ENCODE data around the gene CREM.
"Not testable (repeated sequence)": the region's sequence is repeated elsewhere in the genome, so short reads cannot be mapped to it uniquely, and the experiment has no call there.

CREM gene

GRCh38 chr10:35126530-35127288, at the start of gene CREM:
TSS of gene CREM (plus strand) at chr10:35126846. CDS start at chr10:35137836, 10,990 bp downstream.
- DNase-seq: peak; percentile 89

DNA sequence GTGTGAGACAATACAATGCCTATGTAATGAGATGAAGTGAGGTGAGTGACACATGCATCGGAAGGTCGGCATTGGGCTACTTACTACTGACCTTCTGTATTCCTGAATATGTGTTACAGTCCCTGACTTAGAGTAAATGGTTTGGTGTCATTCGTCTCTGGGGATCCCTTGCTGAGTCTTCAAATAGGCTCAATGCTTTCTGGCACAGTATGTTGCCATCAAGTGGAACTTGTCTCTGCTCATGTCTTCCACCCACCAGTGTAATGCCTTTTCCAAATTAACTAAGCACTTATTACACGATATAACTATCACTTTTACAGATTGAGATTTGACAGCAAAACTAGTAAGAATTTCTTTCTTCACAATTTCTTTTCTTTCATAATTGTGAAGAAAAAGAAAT, 47.4 kb upstream of the CREM start:
- no peak for DNase-seq

DNA sequence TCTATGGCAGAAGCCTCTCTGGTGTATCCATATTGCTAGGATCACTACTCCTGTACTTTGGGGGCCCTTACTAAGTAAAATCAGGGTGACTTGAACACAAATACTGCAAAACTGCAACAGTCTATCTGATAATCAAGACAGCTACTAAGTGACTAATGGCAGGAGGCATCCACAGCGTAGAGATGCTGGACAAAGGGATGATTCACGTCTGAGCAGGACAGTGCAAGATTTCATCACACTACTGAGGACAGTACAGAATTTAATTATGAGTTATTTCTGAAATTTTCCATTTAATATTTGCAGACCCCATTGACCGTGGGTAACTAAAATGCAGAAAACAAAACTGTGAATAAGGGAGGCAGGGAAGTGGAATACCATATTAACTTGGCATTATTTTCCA, 46.9 kb upstream of the CREM start:
- no peak for DNase-seq

DNA sequence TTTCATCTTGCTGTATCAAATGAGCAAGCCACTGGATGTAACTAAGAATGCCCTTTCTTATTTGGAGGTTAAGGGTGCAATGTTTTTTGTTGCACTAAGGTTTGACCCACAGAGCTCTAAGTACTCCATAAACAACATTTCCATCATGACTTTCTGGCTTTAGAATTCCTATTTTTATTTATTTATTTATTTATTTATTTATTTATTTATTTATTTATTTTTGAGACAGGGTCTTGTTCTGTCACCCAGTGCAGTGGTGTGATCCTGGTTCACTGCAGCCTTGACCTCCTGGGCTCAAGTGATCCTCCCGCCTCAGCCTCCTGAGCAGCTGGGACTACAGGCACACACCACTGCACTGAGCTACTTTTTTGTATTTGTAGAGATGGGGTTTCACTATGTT, 46.4 kb upstream of the CREM start:
- DNase-seq: not testable (repeated sequence)

- DNase-seq: no peak
Observed at GRCh38 chr10:35083242-35083641, 43.4 kb upstream of the CREM start.

GRCh38 chr10:35089611-35090161, 37.0 kb upstream of the CREM start:
- DNase-seq: no peak

- peak; percentile 87 for DNase-seq
Observed at GRCh38 chr10:35090162-35090954, 36.3 kb upstream of the CREM start, which contains the start of gene CUL2. TSS of gene CUL2 (minus strand) at chr10:35090341. CDS start at chr10:35071317, 19,024 bp downstream.

- DNase-seq: no peak
Observed at GRCh38 chr10:35091994-35092790, 34.5 kb upstream of the CREM start.

GRCh38 chr10:35092851-35093250, 33.8 kb upstream of the CREM start:
- no peak for DNase-seq

- DNase-seq: no peak
Observed at GRCh38 chr10:35096312-35096711, 30.3 kb upstream of the CREM start.

GRCh38 chr10:35097510-35097909, 29.1 kb upstream of the CREM start:
- no peak for DNase-seq

DNA sequence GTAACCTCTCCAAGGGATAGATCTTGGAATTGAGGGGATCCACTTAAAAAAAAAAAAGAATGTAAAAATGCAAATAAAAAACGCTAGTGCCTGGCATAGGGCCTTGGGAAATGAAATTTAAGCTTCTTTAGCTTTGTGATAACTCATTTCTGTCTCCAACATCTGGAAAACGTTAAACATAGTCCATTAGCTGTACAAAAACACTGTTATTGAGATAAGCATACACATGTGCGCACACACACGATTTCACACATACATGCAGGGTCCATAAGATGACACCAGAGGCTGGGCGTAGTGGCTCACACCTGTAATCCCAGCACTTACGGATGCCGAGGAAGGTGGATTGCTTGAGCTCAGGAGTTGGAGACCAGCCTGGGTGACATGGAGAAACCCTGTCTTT, 22.8 kb upstream of the CREM start:
- no peak for DNase-seq

DNA sequence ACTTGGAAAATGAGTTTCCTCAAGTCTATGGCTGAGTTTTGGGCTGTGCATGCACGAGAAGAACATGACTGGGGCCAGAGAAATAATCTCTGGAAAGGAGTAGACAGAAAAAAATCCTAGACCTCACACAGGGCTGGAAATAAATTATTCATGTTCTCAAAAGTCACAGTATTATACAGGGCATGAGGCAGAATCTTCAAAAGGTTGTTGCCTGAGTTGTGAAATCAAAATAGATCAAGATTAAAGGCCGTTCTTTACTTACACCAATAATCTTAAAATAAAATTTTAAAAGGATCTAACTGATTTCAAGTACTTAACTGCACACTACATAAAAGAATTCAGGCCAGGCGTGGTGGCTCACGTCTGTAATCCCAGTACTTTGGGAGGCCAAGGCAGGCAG, 14.1 kb upstream of the CREM start:
- DNase-seq: no peak

GRCh38 chr10:35119378-35119777, 7.3 kb upstream of the CREM start:
- no peak for DNase-seq

GRCh38 chr10:35124540-35124939, 2.1 kb upstream of the CREM start:
- no peak for DNase-seq

GRCh38 chr10:35126062-35126529, 550 bp upstream of the CREM start:
- DNase-seq: no peak

GRCh38 chr10:35127289-35127891, 744 bp downstream of the CREM start:
- DNase-seq: no peak

GRCh38 chr10:35129185-35129674, 2.6 kb downstream of the CREM start:
- DNase-seq: no peak

DNA sequence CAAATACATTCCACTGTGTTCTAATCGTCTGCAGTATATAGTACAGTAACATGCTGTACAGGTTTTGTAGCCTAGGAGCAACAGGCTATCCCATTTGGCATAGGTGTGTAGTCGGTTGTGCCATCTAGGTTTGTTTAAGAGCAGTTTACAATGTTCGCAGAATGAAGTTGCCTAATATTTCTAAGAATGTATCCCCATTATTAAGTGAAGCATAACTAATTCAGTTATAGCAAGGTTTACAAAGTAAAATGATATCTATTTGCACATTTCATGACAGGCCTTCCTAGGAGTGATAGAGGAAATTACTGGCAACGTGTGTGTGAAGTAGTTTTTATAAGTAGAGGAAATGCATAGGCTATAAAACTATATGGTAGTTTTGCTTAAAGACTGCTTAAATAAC, 4.0 kb downstream of the CREM start:
- no peak for DNase-seq

- no peak for DNase-seq
Observed at GRCh38 chr10:35132727-35133126, 6.1 kb downstream of the CREM start.

DNA sequence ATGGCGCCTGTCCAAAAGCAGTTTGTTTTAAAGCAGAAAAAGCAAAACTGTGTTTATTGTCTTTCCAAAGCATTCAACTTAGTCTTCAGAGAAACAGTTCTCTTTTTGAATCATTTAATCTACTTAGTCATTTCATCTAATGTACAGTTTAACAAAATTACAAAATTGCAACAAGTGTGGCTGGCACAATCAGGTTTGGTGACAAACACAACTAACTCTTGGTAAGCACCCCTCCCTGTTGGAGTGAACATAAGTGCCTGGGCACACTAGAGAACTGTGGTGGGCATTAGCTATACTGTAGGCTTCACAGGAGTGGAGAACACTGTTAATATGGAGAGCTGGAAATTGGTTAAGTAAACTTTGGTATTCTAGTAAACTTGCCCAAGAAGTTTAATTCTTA, 6.9 kb downstream of the CREM start:
- no peak for DNase-seq

DNA sequence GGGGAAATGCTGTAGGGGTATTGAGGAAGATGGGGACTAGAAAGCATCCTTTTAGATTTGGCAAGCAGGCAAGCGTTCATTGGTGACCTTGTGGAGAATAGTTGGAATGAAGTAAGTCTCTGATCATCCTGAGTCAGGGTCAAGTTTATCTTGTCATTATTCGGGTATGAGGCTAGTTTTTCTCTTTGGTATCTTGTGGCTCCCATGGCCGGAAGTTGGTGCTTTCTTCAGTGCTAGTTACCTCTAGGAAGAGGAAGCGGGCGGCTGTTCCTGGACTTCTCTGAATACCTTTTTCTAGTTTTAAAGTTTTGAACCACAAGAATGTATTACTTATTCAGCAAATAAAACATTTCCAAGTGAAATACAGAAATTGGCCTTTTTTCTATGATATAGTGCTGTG, 9.2 kb downstream of the CREM start:
- no peak for DNase-seq

All from NCI-H446 treated with DMSO at 0.1 percent for 48 hours (cell line).